Stimulated activated CD4-positive, alpha-beta T cell treated with anti-CD3 and anti-CD28 coated beads, Interleukin-1b, Interleukin-23, amount 100 ng/mL, for 4 hours (primary cell): ENCODE results near the gene FAM110D.

Experiments
- DNase-seq, 2 donors: peaks; one replicate each; pipeline ENCODE4 v3.0.0-alpha.2; 2020; ENCODE audit warnings: low read depth in 2 of 2

Gene FAM110D

DNA sequence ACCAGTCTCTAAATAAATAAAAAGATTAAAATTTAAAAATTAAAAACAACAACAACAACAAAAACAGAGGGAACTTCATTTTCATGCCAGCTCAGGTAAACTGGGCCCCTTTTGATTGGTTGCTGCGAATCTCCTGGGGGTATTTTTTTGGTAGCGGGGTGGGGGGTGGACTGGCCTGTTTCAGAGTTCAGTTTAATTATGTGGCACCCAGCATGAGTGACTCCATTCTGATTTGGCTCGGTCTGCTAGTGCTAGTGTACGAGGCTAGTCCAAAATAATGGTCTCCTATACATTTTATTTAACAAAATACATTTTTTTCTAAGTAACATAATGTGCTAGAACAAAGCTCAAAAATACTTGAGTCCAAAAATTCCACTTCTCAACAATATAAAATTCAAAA is 29.1 kb upstream of the FAM110D start:
- no peak for DNase-seq

- DNase-seq: no peak
These were observed 28.2 kb upstream of the FAM110D start for GRCh38 chr1:26130695-26131094.

DNA sequence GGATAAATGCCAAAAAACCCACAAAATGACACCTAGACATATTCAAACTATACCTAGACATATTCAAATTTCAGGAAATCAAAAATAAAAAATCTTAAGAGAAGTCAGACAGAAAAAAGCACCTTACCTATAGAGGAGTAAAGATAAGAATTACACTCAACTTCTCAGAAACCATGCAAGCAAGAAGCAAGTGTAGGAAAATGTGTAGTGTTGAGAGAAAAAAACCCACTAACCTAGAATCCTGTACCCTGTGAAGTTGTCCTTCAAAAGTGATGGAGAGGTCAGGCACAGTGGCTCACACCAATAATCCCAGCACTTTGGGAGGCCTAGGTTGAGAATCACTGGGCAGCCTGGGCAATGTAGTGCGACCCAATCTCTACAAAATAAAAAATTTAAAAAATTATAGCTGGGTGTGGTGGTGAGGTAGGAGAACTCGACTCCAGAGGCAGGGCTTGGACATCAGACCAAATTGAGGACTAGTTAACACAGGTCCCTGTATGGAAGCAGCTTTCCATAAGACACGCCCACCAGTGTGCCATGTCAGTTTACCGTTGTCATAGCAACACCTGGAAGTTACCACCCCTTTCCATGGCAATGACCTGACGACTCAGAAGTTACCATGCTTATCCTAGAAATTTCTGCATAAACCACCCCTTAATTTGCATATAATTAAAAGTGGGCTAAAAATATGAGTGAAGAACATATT is 26.6 kb upstream of the FAM110D start:
- no peak for DNase-seq

DNA sequence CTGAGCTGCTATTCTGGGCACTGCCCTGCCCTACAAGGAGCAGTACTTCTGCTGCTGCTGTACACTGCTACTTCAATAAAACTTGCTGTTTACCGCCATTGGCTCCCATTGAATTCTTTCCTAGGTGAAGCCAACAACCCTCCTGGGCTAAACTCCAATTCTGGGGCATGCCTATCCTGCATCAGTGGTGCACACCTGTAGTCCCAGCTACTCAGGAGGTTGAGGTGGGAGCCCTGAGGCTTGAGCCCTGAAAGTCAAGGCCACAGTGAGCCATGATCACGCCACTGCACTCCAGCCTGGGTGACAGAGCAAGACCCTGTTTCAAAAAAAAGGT is 26.1 kb upstream of the FAM110D start:
- no peak for DNase-seq

DNA sequence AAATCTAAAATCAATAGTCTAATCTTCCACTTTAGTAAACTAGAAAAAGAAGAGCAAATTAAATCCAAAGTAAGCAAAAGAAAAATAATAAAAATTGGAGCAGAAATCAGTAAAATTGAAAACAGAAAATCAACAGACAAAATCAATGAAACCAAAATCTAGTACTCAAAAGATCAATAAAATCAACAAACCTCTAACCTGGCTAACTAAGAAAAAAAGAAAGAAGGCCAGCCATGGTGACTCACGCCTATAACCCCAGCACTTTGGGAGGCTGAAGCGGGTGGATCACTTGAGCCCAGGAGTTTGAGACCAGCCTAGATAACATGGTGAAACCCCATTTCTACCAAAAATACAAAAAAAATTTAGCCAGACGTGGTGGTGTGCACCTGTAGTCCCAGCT is 24.4 kb upstream of the FAM110D start:
- no peak for DNase-seq

- no peak for DNase-seq
These were observed 19.8 kb upstream of the FAM110D start for GRCh38 chr1:26138974-26139558.

DNA sequence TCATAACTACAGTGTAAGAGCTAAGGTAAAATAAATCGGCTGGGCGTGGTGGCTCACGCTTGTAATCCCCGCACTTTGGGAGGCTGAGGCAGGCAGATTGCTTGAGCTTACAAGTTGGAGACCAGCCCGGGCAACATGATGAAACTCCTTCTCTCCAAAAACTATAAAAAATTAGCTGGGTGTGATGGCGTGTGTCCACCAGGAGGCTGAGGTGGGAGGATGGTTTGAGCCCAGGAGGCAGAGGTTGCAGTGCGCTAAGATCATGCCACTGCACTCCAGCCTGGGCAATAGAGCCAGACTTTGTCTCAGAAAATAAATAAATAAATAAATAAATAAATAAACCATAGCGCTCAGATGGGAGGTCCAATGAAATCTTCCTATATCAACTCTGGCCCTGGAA is 16.7 kb upstream of the FAM110D start:
- no peak for DNase-seq

DNA sequence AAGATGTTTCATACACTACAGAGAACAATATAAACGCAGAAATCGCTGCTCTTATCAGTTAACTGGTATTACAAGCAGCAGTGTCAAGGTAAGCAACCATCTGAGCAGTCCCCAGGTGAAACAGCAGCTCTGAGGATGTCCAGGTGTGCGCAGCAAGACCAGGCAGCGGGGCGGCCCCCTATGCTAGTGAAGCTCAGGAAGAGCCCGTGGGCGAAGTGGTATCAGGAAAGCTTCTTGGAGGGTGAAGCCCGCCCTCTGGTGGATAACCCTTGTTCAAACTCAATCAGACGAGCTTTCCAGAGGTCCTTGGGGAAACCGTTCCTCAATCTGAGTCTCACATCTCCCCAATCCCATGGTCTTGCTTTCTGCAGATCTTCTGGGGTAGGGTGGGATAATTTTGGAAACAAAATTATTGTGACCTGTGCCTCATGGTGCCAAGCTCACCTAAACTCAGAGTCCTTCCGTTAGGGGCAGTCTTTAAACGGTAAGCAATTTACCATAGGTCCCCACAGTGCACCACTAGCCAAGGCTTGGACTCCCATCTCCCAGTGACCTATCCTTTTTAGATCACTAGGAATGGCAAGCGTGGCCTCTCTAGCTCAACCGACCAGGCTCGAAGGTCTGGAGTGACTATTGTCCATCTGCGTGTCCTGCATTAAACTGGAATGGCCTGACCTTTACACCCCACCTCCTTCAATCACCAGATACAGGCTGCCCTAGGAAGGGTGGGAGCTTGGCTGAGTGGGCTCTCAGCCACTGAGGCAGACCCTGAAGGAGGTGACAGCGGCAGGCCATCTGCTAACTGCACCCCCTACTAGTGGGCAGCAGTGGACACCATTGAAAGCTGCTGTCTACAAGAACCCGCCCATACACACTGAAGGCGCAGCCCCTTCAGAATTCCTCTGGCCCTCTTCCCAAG is 13.6 kb upstream of the FAM110D start:
- peak; percentile 51 to 75 for DNase-seq

- DNase-seq: no peak
These were observed 13.0 kb upstream of the FAM110D start for GRCh38 chr1:26145960-26146294.

DNA sequence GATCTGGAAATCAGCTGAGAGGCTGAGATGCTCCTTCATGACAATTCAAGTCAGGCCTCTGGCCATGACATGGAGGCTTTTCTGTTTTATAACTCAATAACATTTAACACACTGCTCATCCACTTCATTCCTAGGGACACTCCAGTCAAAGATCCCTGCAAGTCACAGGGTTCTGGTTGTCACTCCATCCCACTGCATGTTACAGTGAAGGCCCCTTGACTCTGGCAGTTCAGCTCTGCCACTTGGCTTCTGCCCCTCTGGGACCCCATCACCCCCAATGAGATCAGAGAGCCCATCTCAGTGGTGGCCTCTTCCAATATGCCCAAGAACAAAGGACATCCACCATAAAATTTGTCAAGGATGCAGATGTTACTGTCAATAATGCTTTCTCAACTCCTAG is 10.0 kb upstream of the FAM110D start:
- DNase-seq: no peak

DNA sequence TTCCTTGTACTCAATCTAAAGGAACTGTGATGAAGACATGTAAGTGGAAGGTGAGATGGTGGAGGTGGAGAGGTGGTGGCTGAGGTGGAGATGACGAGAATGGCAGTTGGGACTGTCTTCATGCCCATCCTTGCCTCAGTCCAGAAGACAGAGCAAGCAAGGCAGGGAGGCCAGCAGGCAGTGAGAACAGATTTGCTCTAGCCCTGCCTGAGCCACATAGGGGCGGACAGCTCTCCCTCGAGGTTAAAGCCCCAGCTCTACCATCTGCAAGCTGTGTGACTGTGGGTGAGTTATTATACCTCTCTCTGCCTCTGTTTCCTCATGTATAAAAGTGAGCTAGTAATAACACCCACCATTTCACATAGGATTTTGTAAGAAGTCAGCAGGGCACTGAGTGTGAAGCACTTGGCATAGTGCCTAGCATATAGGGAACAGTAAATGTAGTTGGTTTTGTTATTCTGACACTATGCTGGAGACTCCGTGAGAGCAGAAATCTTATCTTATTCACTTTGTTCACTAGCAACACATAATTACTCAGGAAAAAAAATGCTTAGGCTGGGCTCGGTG is 4.8 kb upstream of the FAM110D start:
- DNase-seq: no peak

GRCh38 chr1:26154750-26155149 is 4.1 kb upstream of the FAM110D start:
- DNase-seq: no peak

GRCh38 chr1:26155370-26156284 is 3.3 kb upstream of the FAM110D start:
- DNase-seq: no peak

GRCh38 chr1:26156285-26157038 is 2.4 kb upstream of the FAM110D start:
- DNase-seq: no peak

GRCh38 chr1:26158271-26158907 is 490 bp upstream of the FAM110D start:
- DNase-seq: no peak

- no peak for DNase-seq
These were observed 812 bp downstream of the FAM110D start for GRCh38 chr1:26159743-26160039.

GRCh38 chr1:26160527-26161414 is 1.9 kb downstream of the FAM110D start:
- DNase-seq: no peak

DNA sequence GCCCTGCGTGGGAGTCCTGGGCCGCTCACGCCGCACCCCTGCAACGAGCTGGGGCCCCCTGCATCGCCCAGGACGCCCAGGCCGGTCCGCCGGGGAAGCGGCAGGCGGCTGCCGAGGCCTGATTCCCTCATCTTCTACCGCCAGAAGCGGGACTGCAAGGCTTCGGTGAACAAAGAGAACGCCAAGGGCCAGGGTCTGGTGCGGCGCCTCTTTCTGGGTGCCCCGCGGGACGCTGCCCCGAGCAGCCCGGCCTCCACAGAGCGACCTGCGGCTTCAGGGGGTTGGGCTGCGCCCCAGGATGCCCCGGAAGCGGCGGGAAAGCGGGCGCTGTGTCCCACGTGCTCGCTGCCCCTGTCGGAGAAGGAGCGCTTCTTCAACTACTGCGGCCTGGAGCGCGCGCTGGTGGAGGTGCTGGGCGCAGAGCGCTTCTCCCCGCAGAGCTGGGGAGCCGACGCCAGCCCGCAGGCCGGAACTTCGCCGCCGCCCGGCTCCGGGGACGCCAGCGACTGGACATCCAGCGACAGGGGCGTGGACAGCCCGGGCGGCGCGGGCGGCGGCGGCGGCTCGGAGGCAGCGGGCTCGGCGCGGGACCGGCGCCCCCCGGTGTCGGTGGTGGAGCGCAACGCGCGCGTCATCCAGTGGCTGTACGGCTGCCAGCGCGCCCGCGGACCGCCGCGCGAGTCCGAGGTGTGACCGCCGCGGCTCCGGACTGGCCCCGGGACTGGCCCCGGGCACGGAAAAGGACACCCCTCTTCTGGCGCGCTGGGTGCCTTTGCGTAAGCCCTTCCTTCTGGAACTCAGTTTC is 2.7 kb downstream of the FAM110D start:
- DNase-seq: peak in 1 of 2 donors; percentile 39

DNA sequence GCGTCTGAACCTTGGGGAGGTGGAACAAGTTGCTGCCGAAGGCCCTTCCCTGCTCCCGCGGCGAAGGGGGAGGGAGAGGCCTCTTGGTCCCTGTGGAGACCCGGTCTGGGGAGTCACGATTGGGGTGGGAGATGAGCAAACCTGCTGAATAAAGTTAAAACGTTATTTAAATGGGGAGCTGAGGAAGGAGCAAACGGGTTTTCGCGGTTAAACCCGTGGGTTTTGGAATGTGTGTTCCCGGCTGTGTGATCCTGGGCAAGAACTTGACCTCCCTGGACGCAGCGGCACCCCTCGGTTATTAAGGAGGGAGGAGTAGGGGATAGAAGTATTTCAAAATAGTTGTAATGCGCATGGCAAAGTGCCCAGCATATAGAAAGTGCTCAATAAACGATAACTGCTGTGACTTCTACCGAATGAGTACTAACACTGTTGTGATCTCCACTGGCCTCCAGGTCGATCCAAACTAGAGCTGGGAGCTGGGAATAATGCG is 3.4 kb downstream of the FAM110D start:
- DNase-seq: no peak
